G401.6 (cell line): ENCODE measurements around the gene SSBP1.

Experiments used
- FAIRE-seq: peaks from 2 replicates; lab custom pipeline; 2012; peaks lifted over from hg19 to GRCh38; lab: Jason Lieb, UNC

Gene SSBP1

DNA sequence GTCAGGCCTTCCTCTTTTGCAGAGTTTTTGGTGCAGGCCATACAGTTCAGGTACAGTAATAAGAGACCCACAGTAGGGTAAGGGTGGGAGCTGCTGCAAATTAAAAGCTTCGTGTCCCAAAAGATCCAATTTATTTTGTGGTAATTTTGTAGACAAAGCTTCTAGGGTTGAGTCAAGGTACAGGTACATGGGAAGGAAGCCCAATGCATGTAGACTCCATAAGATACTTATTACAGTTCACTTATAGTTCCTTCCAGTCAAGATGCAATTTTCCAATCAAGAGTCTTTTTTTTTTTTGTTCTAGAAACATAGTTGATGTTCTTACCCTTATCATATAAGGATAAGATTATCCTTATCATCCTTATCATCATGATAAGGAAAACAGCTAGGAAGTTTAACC lies 38.2 kb downstream of the SSBP1 start, which contains the start of gene TAS2R4:
TSS of gene TAS2R4 (plus strand) at position 301 of the 400 bp plus-strand sequence. CDS start 1,815 bp downstream, outside the sequence.
- FAIRE-seq = no peak

DNA sequence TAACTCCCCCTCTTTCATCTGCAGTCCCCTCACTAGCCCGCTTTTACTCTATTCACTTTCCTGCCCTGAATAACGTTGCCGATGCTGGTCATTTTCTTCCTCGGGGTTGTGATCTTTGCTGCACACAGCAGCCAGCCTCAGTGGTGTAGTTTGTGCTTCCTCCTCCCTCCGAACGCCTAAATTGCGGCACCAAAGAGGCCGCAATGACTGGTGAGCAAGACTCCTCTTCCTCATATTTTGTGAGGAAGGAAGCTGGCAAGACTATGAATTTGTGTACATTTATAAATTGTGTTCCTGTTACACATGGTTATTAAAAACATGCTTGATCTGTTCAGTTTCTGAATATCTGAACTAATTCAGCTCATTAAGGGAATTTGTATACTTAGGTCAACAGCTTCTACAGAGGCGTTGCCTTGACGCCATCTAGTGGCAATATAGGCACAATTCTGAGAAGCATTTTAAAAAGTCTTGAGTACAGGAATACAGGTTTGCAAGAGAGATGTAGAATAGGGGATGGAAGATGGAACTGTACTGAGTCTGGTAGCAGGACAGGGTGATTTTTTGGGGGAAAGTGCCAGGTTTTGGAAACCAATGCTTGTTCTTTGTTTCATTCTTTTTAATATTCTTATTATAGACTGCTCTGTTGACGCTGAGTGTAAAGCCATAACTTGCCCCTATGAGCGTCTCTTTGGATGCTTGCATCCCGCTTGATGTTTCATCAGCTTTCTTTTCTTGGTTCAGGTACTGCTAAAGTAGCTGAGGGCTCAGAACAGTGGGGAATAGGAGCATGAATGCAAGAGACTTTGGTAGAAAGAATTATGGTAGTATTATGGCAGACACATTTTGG lies 47.8 kb downstream of the SSBP1 start:
- peak; percentile 81 for FAIRE-seq

DNA sequence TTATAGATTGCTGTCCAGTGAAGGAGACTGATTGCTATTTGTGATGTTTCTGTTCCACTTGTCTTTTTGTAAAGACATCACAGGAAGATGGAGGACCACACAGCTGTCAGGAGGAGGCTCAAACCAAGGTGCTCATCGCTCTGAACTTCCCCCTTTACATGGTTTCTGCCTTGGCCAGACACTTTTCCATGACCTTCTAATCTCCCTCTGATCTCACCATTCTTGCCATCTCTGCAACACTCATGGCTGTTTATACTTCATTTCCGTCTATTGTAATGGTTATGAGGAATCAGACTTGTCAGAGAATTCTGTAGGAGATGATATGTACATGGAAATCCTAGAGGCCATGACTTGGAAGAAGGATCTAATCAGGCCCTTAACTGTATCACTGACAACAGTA lies 50.1 kb downstream of the SSBP1 start:
- no peak for FAIRE-seq

DNA sequence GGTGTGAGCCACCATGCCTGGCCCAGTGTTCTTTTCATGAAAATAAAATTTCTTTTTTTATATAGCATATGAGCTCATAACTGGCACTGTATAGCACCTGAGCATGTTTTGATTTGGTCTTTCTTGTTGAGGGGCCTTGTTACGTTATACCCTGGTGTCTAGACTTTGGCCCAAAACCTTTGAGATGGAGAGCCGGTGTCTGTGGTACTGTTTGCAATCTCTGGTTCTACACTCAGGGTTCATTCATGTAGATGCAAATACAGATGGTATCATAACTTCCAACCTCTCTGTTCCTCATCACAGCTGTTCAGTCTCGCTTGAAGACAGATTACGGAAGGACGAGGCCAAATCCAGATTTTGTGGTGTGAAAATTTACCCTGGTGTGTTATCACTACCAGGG lies 51.8 kb downstream of the SSBP1 start, which contains the start of gene TAS2R5:
TSS of gene TAS2R5 (plus strand) at position 301 of the 400 bp plus-strand sequence. CDS start 145 bp downstream, outside the sequence.
- FAIRE-seq = no peak

DNA sequence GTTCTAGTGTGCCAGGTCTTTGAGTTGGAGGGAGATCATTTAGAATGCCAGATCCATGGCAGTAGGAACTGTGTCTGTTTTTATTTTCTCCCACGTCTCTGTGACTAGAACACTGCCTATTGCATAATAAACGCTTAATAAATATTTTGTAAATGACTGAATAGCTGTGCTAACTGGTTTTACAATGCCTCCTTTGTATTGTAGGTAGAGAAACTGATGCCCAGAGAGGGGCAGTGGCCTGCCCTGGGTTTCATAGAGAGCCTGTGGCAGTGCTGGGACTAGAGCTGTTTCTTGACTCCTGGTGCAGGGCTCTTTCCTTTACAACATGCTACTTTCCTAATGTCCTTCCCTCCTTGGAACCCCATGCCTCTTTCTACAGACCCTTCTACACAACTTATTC lies 54.4 kb downstream of the SSBP1 start:
- no peak for FAIRE-seq
